ENCODE measurements around the gene RAB4A.

DNA sequence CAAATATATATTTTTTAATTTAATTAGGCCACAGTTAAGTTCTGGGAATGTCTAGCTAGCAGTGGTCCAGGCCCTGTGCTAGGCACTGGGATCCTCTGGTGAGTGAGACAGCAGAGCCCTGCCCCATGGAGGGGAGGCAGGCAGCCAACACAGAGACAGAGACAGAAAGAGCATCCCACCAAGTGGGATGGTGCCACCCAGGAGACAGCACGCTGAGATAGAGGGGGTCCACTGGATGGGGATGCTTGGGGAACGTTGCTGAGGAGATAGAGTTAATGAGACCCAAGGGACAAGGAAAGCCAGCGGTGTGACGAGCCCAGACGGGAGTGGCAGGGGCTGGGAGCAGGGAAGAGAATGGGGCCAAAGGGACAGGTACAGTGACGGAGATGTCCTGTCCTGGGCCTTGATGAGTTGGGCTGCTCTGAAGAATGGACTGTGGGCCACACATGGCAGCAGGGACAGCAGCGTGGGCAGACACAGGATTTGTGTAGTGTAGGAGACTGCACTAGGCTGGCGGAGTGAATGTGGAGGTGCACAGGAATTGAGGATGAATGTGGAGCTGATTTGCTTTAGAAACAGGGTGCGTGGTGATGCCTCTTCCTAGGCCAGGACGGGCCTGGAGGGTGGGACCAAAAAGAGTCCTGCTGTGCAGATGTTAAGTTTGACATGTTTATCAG is 22.8 kb downstream of the RAB4A start:
- TF ChIP-seq, protein P1, sequence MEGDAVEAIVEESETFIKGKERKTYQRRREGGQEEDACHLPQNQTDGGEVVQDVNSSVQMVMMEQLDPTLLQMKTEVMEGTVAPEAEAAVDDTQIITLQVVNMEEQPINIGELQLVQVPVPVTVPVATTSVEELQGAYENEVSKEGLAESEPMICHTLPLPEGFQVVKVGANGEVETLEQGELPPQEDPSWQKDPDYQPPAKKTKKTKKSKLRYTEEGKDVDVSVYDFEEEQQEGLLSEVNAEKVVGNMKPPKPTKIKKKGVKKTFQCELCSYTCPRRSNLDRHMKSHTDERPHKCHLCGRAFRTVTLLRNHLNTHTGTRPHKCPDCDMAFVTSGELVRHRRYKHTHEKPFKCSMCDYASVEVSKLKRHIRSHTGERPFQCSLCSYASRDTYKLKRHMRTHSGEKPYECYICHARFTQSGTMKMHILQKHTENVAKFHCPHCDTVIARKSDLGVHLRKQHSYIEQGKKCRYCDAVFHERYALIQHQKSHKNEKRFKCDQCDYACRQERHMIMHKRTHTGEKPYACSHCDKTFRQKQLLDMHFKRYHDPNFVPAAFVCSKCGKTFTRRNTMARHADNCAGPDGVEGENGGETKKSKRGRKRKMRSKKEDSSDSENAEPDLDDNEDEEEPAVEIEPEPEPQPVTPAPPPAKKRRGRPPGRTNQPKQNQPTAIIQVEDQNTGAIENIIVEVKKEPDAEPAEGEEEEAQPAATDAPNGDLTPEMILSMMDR (IDR thresholded peaks at IDR 0.05), result no peak
- TF ChIP-seq POLR2A (IDR thresholded peaks at IDR 0.05), result no peak

Data from Peyer's patch (tissue), 4 donors.